Measurements from ENCODE around the gene KRT6B. TPM values are rescaled to one million over a fixed set of nuclear protein-coding genes. Genes with fewer than 3 reads are reported as not detected.
"Not testable (repeated sequence)": the region's sequence is repeated elsewhere in the genome, so short reads cannot be mapped to it uniquely, and the experiment has no call there.

KRT6B gene
- total RNA-seq, 1 experiment from 2014 or later: not detected

DNA sequence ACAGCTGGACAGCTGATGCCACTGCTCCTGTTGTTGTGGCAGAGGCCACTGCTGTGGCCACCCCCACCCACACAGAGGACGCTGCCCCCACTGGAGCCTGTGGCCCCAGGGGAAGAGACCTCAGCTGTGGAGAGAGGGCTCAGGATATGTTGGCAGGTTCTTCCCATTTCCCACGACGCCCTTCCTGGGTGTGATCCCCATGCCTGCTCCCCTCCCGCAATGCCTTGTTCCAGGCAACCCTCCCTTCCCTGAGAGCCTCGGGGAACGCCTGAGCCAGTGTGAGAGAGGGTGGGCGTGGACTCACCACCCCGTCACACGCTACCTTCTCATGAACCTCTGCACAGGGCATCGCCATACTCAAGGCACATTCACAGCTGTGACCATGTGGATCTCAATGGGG, 40.1 kb downstream of the KRT6B start:
- DNase-seq (ENCODE audit: low read depth, low spot score): no peak
- ChIA-PET RAD21 (ENCODE audit: low non-redundant PET in 1 of 2, low total read pairs in 2 of 2, uncharacterized antibody in 2 of 2, unreplicated experiment in 2 of 2) (no interaction called here), POLR2A (no interaction called here), CTCF (interaction anchor here (1.2 to 2.5 kb wide), 2 partner anchors 16 to 44 kb away, joined by 3 to 12 read pairs; no protein-coding TSS in a partner anchor)
- H3K36me3 ChIP-seq (ENCODE audit: control insufficient read depth in 1 of 2, insufficient read depth in 2 of 2, low read length in 2 of 2): no peaks in the 10 kb centered on the region
- ATAC-seq: no peak
- H3K4me2 ChIP-seq (ENCODE audit: low read length): no peak overlapping the region
- no peaks in the 10 kb centered on the region for H3K9me2 ChIP-seq (ENCODE audit: insufficient read depth)
- H3K9me3 ChIP-seq (ENCODE audit: control insufficient read depth in 1 of 2, insufficient read depth in 1 of 2, low read depth in 1 of 2, low read length in 2 of 2): no peaks in the 10 kb centered on the region
- H3K79me2 ChIP-seq (ENCODE audit: insufficient read depth, low read length): no peaks in the 10 kb centered on the region
- H3K4me3 ChIP-seq (replicated peaks in 1 of 2; ENCODE audit: low read depth in 1 of 2, low read length in 2 of 2): no peak overlapping the region
- H2AFZ ChIP-seq (ENCODE audit: low read depth, low read length, poor library complexity, severe bottlenecking): no peak overlapping the region
- no peak overlapping the region for H3K9ac ChIP-seq (ENCODE audit: low read length)
- BruUV-seq (replicated peaks): no TSS peak
- H3K27ac ChIP-seq (ENCODE audit: low read depth, low read length): no peak overlapping the region
- no peaks in the 10 kb centered on the region for H4K20me1 ChIP-seq (ENCODE audit: insufficient read depth)
- intact Hi-C loops (cut with micrococcal nuclease): no loop called here
- H3K27me3 ChIP-seq (ENCODE audit: insufficient read depth, low read length): no peaks in the 10 kb centered on the region
- TF ChIP-seq FOSL1 (IDR thresholded peaks at IDR 0.05; ENCODE audit: low read depth): no peak
- no peak for TF ChIP-seq RAD21 (IDR thresholded peaks at IDR 0.05; ENCODE audit: low read depth)
- no peak for TF ChIP-seq TCF7L2 (IDR thresholded peaks at IDR 0.05; ENCODE audit: borderline replicate concordance, extremely low read depth, insufficient read depth, insufficient read length)
- no peak for TF ChIP-seq EGR1 (IDR thresholded peaks at IDR 0.05; ENCODE audit: low read depth)
- no peak for TF ChIP-seq YY1 (IDR thresholded peaks at IDR 0.05; ENCODE audit: extremely low read depth, insufficient replicate concordance, low read depth, low read length)
- no peak for TF ChIP-seq ZBTB33 (IDR thresholded peaks at IDR 0.05; ENCODE audit: extremely low read depth, insufficient replicate concordance, low read length)
- no peak for TF ChIP-seq SRF (IDR thresholded peaks at IDR 0.05; ENCODE audit: low read depth)
- TF ChIP-seq SP1 (IDR thresholded peaks at IDR 0.05; ENCODE audit: low read depth): no peak
- peaks cover 0 to 18% of the 10 kb centered on the region in 2 experiments; a peak in 1 of 4 replicates for H3K4me1 ChIP-seq (ENCODE audit: control insufficient read depth in 1 of 2, insufficient read depth in 2 of 2, low read length in 2 of 2)

DNA sequence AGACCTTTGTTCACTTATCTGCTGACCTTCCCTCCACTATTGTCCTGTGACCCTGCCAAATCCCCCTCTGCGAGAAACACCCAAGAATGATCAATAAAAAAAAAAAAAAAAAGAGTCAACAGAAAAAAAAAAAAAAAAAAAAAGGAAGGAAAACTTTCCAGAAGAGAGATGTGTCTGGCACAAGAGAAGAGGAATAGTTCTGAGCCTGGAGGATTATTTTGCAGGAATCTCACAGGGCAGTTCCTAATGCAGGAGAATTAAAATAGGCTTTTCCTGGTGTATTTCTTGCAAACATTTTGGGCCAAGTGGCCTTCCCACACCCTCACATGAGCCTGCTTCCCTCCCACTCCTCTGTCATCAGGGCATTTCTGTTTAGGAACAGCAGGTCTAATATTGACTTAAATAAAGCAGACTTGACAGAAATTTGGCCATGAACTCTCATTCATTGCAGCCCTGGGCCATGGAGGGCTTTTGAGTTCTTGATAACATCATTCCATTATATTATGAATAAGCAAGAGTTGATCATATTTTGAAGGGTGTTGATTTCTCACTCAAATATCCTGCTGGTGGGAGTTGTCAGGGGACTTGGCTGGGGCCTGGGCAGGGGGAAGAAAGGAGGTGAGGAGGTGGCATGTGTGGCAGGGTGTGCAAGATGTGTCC, 41.2 kb downstream of the KRT6B start:
- CTCF ChIA-PET; intact Hi-C loops (cut with micrococcal nuclease); H3K27me3 ChIP-seq (ENCODE audit: insufficient read depth, low read length); H3K4me3 ChIP-seq (replicated peaks in 1 of 2; ENCODE audit: low read depth in 1 of 2, low read length in 2 of 2); H2AFZ ChIP-seq (ENCODE audit: low read depth, low read length, poor library complexity, severe bottlenecking); H3K9me2 ChIP-seq (ENCODE audit: insufficient read depth); H3K79me2 ChIP-seq (ENCODE audit: insufficient read depth, low read length); BruUV-seq (replicated peaks); H3K36me3 ChIP-seq (ENCODE audit: control insufficient read depth in 1 of 2, insufficient read depth in 2 of 2, low read length in 2 of 2); H3K9ac ChIP-seq (ENCODE audit: low read length); H4K20me1 ChIP-seq (ENCODE audit: insufficient read depth); POLR2A ChIA-PET; H3K4me2 ChIP-seq (ENCODE audit: low read length); H3K9me3 ChIP-seq (ENCODE audit: control insufficient read depth in 1 of 2, insufficient read depth in 1 of 2, low read depth in 1 of 2, low read length in 2 of 2); ATAC-seq; RAD21 ChIA-PET (ENCODE audit: low non-redundant PET in 1 of 2, low total read pairs in 2 of 2, uncharacterized antibody in 2 of 2, unreplicated experiment in 2 of 2); H3K27ac ChIP-seq (ENCODE audit: low read depth, low read length); DNase-seq (ENCODE audit: low read depth, low spot score): not testable (repeated sequence)
- peaks cover 0 to 11% of the 10 kb centered on the region in 2 experiments; a peak in 1 of 4 replicates for H3K4me1 ChIP-seq (ENCODE audit: control insufficient read depth in 1 of 2, insufficient read depth in 2 of 2, low read length in 2 of 2)
